Memory B cell (primary cell): ENCODE measurements around the gene SEC61A1.

Source experiments
- ATAC-seq: fragments of 150-1000 bp; cut with Tn5 transposase; 2 replicates; pipeline ENCODE4 v1.10.0; 2021; ENCODE audit warnings: low read depth, mild to moderate bottlenecking, moderate library complexity
- DNase-seq, 2 donors: peaks; one replicate each; pipeline ENCODE4 v3.0.0; 2022; ENCODE audit warnings: low spot score in 2 of 2
- H3K27ac Mint-ChIP-seq: one replicate; pipeline ENCODE4 v1.8.0; 2022; ENCODE audit warnings: mild to moderate bottlenecking, moderate library complexity, mixed read lengths
- H3K27me3 Mint-ChIP-seq: one replicate; pipeline ENCODE4 v1.8.0; 2022; ENCODE audit warnings: mixed read lengths
- H3K36me3 Mint-ChIP-seq: one replicate; pipeline ENCODE4 v1.8.0; 2022; ENCODE audit warnings: mild to moderate bottlenecking, mixed read lengths
- H3K4me1 Mint-ChIP-seq: one replicate; pipeline ENCODE4 v1.8.0; 2022; ENCODE audit warnings: mixed read lengths
- H3K4me3 Mint-ChIP-seq: one replicate; pipeline ENCODE4 v1.8.0; 2022; ENCODE audit warnings: mild to moderate bottlenecking, moderate library complexity, mixed read lengths
- H3K9me3 Mint-ChIP-seq: one replicate; pipeline ENCODE4 v1.8.0; 2022; ENCODE audit warnings: mixed read lengths

The SEC61A1 gene

GRCh38 chr3:128040660-128041059 is 11.6 kb upstream of the SEC61A1 start:
- Mint-ChIP-seq H3K27ac (no peak overlapping the region), H3K27me3 (peaks cover 5% of the 10 kb centered on the region), H3K4me1 (no peaks in the 10 kb centered on the region), H3K36me3 (no peaks in the 10 kb centered on the region), H3K9me3 (no peaks in the 10 kb centered on the region), H3K4me3 (no peak overlapping the region)
- ATAC-seq (no peak), DNase-seq (no peak)

- H3K4me3 Mint-ChIP-seq: no peak overlapping the region
- no peaks in the 10 kb centered on the region for H3K36me3 Mint-ChIP-seq
- no peaks in the 10 kb centered on the region for H3K9me3 Mint-ChIP-seq
- DNase-seq (no peak), ATAC-seq (no peak)
- peaks cover 9% of the 10 kb centered on the region for H3K27me3 Mint-ChIP-seq
- H3K4me1 Mint-ChIP-seq: no peaks in the 10 kb centered on the region
- H3K27ac Mint-ChIP-seq: no peak overlapping the region
Measured at GRCh38 chr3:128041344-128041743, 10.9 kb upstream of the SEC61A1 start.

GRCh38 chr3:128050597-128050996 is 1.6 kb upstream of the SEC61A1 start:
- H3K4me3 Mint-ChIP-seq: peak overlapping the region; percentile 97
- peaks cover 7% of the 10 kb centered on the region for H3K36me3 Mint-ChIP-seq
- H3K27ac Mint-ChIP-seq: no peak overlapping the region
- peaks cover 3% of the 10 kb centered on the region for H3K27me3 Mint-ChIP-seq
- no peaks in the 10 kb centered on the region for H3K9me3 Mint-ChIP-seq
- ATAC-seq (no peak), DNase-seq (no peak)
- H3K4me1 Mint-ChIP-seq: peaks cover 31% of the 10 kb centered on the region

- peak overlapping the region; percentile 97 for H3K4me3 Mint-ChIP-seq
- no peaks in the 10 kb centered on the region for H3K9me3 Mint-ChIP-seq
- no peaks in the 10 kb centered on the region for H3K27me3 Mint-ChIP-seq
- peaks cover 9% of the 10 kb centered on the region for H3K36me3 Mint-ChIP-seq
- DNase-seq (no peak), ATAC-seq (no peak)
- peak overlapping the region; percentile 94 for H3K27ac Mint-ChIP-seq
- peaks cover 33% of the 10 kb centered on the region for H3K4me1 Mint-ChIP-seq
Measured at GRCh38 chr3:128051459-128051836, 789 bp upstream of the SEC61A1 start.

- peaks cover 13% of the 10 kb centered on the region for H3K36me3 Mint-ChIP-seq
- H3K4me3 Mint-ChIP-seq: peak overlapping the region; percentile 97
- DNase-seq (no peak), ATAC-seq (no peak)
- H3K27ac Mint-ChIP-seq: peak overlapping the region; percentile 94
- H3K9me3 Mint-ChIP-seq: no peaks in the 10 kb centered on the region
- H3K27me3 Mint-ChIP-seq: no peaks in the 10 kb centered on the region
- H3K4me1 Mint-ChIP-seq: peaks cover 33% of the 10 kb centered on the region
Measured at GRCh38 chr3:128052595-128053351, 536 bp downstream of the SEC61A1 start.

GRCh38 chr3:128053614-128054013 is 1.4 kb downstream of the SEC61A1 start:
- Mint-ChIP-seq H3K4me1 (peaks cover 33% of the 10 kb centered on the region), H3K36me3 (peaks cover 13% of the 10 kb centered on the region), H3K9me3 (no peaks in the 10 kb centered on the region), H3K4me3 (peak overlapping the region; percentile 32), H3K27me3 (no peaks in the 10 kb centered on the region), H3K27ac (peak overlapping the region; percentile 94)
- ATAC-seq (no peak), DNase-seq (no peak)

- Mint-ChIP-seq H3K36me3 (peaks cover 15% of the 10 kb centered on the region), H3K27me3 (no peaks in the 10 kb centered on the region), H3K27ac (peak overlapping the region; percentile 94), H3K4me3 (no peak overlapping the region), H3K9me3 (no peaks in the 10 kb centered on the region), H3K4me1 (peaks cover 33% of the 10 kb centered on the region)
- DNase-seq (no peak), ATAC-seq (no peak)
Measured at GRCh38 chr3:128054367-128054766, 2.1 kb downstream of the SEC61A1 start.

GRCh38 chr3:128056258-128056657 is 4.0 kb downstream of the SEC61A1 start:
- no peaks in the 10 kb centered on the region for H3K27me3 Mint-ChIP-seq
- ATAC-seq: no peak
- DNase-seq: no peak
- H3K9me3 Mint-ChIP-seq: no peaks in the 10 kb centered on the region
- H3K4me1 Mint-ChIP-seq: peaks cover 32% of the 10 kb centered on the region
- peaks cover 26% of the 10 kb centered on the region for H3K36me3 Mint-ChIP-seq
- H3K27ac Mint-ChIP-seq: peak overlapping the region; percentile 28
- H3K4me3 Mint-ChIP-seq: no peak overlapping the region

GRCh38 chr3:128060473-128061381 is 8.5 kb downstream of the SEC61A1 start:
- Mint-ChIP-seq H3K27ac (no peak overlapping the region), H3K4me1 (peaks cover 8% of the 10 kb centered on the region), H3K9me3 (no peaks in the 10 kb centered on the region), H3K36me3 (peaks cover 45% of the 10 kb centered on the region), H3K4me3 (no peak overlapping the region), H3K27me3 (no peaks in the 10 kb centered on the region)
- ATAC-seq: no peak
- DNase-seq: no peak

GRCh38 chr3:128062033-128062745 is 10.0 kb downstream of the SEC61A1 start:
- ATAC-seq: no peak
- no peak overlapping the region for H3K4me3 Mint-ChIP-seq
- H3K4me1 Mint-ChIP-seq: peaks cover 8% of the 10 kb centered on the region

GRCh38 chr3:128063865-128064264 is 11.6 kb downstream of the SEC61A1 start:
- Mint-ChIP-seq H3K27ac (no peak overlapping the region), H3K36me3 (peaks cover 53% of the 10 kb centered on the region), H3K4me3 (no peak overlapping the region), H3K9me3 (no peaks in the 10 kb centered on the region), H3K27me3 (no peaks in the 10 kb centered on the region), H3K4me1 (peaks cover 8% of the 10 kb centered on the region)
- ATAC-seq (no peak), DNase-seq (no peak)

More at GRCh38 chr3:128062033-128062745, 10.0 kb downstream of the SEC61A1 start:
- no peaks in the 10 kb centered on the region for H3K27me3 Mint-ChIP-seq
- peaks cover 45% of the 10 kb centered on the region for H3K36me3 Mint-ChIP-seq
- H3K27ac Mint-ChIP-seq: peak overlapping the region; percentile 26
- DNase-seq: no peak
- H3K9me3 Mint-ChIP-seq: no peaks in the 10 kb centered on the region

GRCh38 chr3:128064962-128065361 is 12.7 kb downstream of the SEC61A1 start:
- Mint-ChIP-seq H3K4me3 (no peak overlapping the region), H3K27me3 (no peaks in the 10 kb centered on the region), H3K4me1 (peaks cover 8% of the 10 kb centered on the region), H3K36me3 (peaks cover 48% of the 10 kb centered on the region), H3K27ac (no peak overlapping the region), H3K9me3 (no peaks in the 10 kb centered on the region)
- ATAC-seq: no peak
- DNase-seq: no peak

GRCh38 chr3:128066114-128066513 is 13.9 kb downstream of the SEC61A1 start:
- ATAC-seq (no peak), DNase-seq (no peak)
- Mint-ChIP-seq H3K4me1 (peaks cover 8% of the 10 kb centered on the region), H3K27ac (no peak overlapping the region), H3K27me3 (no peaks in the 10 kb centered on the region), H3K4me3 (no peak overlapping the region), H3K36me3 (peaks cover 42% of the 10 kb centered on the region), H3K9me3 (no peaks in the 10 kb centered on the region)

GRCh38 chr3:128066676-128067075 is 14.4 kb downstream of the SEC61A1 start:
- ATAC-seq (no peak), DNase-seq (no peak)
- H3K27me3 Mint-ChIP-seq: no peaks in the 10 kb centered on the region
- H3K27ac Mint-ChIP-seq: peak overlapping the region; percentile 62
- H3K4me1 Mint-ChIP-seq: peaks cover 8% of the 10 kb centered on the region
- no peaks in the 10 kb centered on the region for H3K9me3 Mint-ChIP-seq
- no peak overlapping the region for H3K4me3 Mint-ChIP-seq
- peaks cover 38% of the 10 kb centered on the region for H3K36me3 Mint-ChIP-seq
